CD4-positive, CD25-positive, alpha-beta regulatory T cell (primary cell): ENCODE measurements around the gene MECP2. TPM values are rescaled to one million over a fixed set of nuclear protein-coding genes. Genes with fewer than 3 reads are reported as not detected.
"Not testable (repeated sequence)": the region's sequence is repeated elsewhere in the genome, so short reads cannot be mapped to it uniquely, and the experiment has no call there.

ENCODE experiments used
- ATAC-seq, 2 donors: fragments of 150-1000 bp; cut with Tn5 transposase; one replicate each; pipeline ENCODE4 v1.10.0; 2021; ENCODE audit warnings: low read depth in 2 of 2, moderate number of reproducible peaks in 2 of 2, moderate library complexity in 1 of 2
- DNase-seq, 3 donors: peaks; one replicate each; pipeline versions ENCODE4 v3.0.0 to v3.0.0-alpha.2; 2012 to 2022; ENCODE audit warnings: mixed read lengths in 1 of 3
- H3K27ac ChIP-seq: one replicate; pipeline ENCODE4 v1.7.0; 2013; ENCODE audit warnings: mild to moderate bottlenecking, low read length; ENCODE audit not compliant: insufficient read depth, poor library complexity, severe bottlenecking
- H3K27me3 ChIP-seq: one replicate; pipeline ENCODE4 v1.7.0; 2013; ENCODE audit warnings: low read length; ENCODE audit not compliant: control insufficient read depth, insufficient read depth
- H3K36me3 ChIP-seq: one replicate; pipeline ENCODE4 v1.7.0; 2013; ENCODE audit warnings: mild to moderate bottlenecking, low read length, moderate library complexity; ENCODE audit not compliant: control insufficient read depth, insufficient read depth
- H3K4me1 ChIP-seq: 2 replicates; pipeline ENCODE4 v1.7.0; 2013; ENCODE audit warnings: mild to moderate bottlenecking, low read length; ENCODE audit not compliant: insufficient read depth, control insufficient read depth, poor library complexity, severe bottlenecking
- H3K4me3 ChIP-seq: one replicate; pipeline ENCODE4 v1.7.0; 2013; ENCODE audit warnings: low read depth, mild to moderate bottlenecking, low read length, moderate library complexity
- H3K9me3 ChIP-seq, 2 experiments: 1 replicate in 1 of 2; 2 replicates in 1 of 2; pipeline ENCODE4 v1.7.0; 2013; ENCODE audit warnings: low read length in 2 of 2, mild to moderate bottlenecking in 1 of 2, moderate library complexity in 1 of 2; ENCODE audit not compliant: control insufficient read depth in 2 of 2
- H3K27ac Mint-ChIP-seq, 3 donors: one replicate each; pipeline ENCODE4 v1.8.0; 2020 to 2022; ENCODE audit warnings: mild to moderate bottlenecking in 3 of 3, mixed read lengths in 3 of 3, moderate library complexity in 2 of 3
- H3K27me3 Mint-ChIP-seq: one replicate; pipeline ENCODE4 v1.8.0; 2022; ENCODE audit warnings: mild to moderate bottlenecking, mixed read lengths
- H3K36me3 Mint-ChIP-seq: one replicate; pipeline ENCODE4 v1.8.0; 2020; ENCODE audit warnings: mixed read lengths
- H3K4me1 Mint-ChIP-seq, 4 donors: one replicate each; pipeline ENCODE4 v1.8.0; 2020 to 2022; ENCODE audit warnings: mixed read lengths in 4 of 4, mild to moderate bottlenecking in 1 of 4
- H3K4me3 Mint-ChIP-seq, 4 donors: one replicate each; pipeline ENCODE4 v1.8.0; 2020 to 2022; ENCODE audit warnings: mild to moderate bottlenecking in 4 of 4, mixed read lengths in 4 of 4, moderate library complexity in 3 of 4
- H3K9me3 Mint-ChIP-seq, 7 donors: one replicate each; pipeline ENCODE4 v1.8.0; 2020 to 2022; ENCODE audit warnings: mixed read lengths in 7 of 7, mild to moderate bottlenecking in 3 of 7, moderate library complexity in 2 of 7
- polyA plus RNA-seq, 4 donors: library from polyadenylated mRNA; unstranded; fragments of 300-500 nt; fragmentation: Illumina TruSeq; gene quantifications; one replicate each; pipeline ENCODE4 v1.2.3, GENCODE V29; 2021
- total RNA-seq: library from RNA; stranded (reverse); gene quantifications from one replicate; pipeline ENCODE4 v1.2.3, GENCODE V29; 2022

The MECP2 gene
- total and polyA plus RNA-seq, 5 donors from 2014 or later, result 13.3 to 180 (median 16.9) TPM

GRCh38 chrX:154008521-154008920 lies 89.0 kb downstream of the MECP2 start:
- DNase-seq (no peak), ATAC-seq (no peak)
- H3K36me3 Mint-ChIP-seq, result no peaks in the 10 kb centered on the region
- no peaks in the 10 kb centered on the region for H3K27me3 Mint-ChIP-seq
- no peak overlapping the region for H3K27ac ChIP-seq
- H3K9me3 ChIP-seq, result no peaks in the 10 kb centered on the region
- H3K4me1 Mint-ChIP-seq, result peaks cover 0 to 16% (median 2%) of the 10 kb centered on the region in 4 donors
- peaks cover 3% of the 10 kb centered on the region for H3K36me3 ChIP-seq
- H3K9me3 Mint-ChIP-seq, result no peaks in the 10 kb centered on the region
- H3K4me1 ChIP-seq, result peaks cover 3% of the 10 kb centered on the region
- no peak overlapping the region for H3K27ac Mint-ChIP-seq
- H3K4me3 Mint-ChIP-seq, result no peak overlapping the region
- no peaks in the 10 kb centered on the region for H3K27me3 ChIP-seq
- no peak overlapping the region for H3K4me3 ChIP-seq

DNA sequence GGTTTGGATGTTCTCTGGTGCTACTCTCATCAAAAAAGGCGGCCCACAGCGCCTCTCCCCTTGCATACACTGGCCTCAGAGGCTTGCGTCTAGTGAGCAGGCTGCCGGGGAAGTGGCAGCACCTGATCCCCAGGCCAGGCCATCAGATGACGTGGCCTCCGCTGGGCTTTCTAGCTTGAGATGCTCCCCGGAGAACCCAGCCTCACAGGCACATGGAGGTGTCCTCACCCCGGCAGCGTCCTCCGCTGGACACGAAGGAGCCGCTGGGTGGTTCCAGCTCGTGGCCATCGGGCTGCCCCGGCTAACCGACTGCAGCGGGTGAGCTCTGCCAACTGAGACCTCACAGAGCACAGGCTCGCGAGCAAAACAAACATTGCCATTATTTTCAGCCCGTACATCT lies 90.6 kb downstream of the MECP2 start:
- Mint-ChIP-seq H3K4me1 (peaks cover 0 to 19% (median 5%) of the 10 kb centered on the region in 4 donors), H3K9me3 (no peaks in the 10 kb centered on the region), H3K27ac (no peak overlapping the region), H3K36me3 (no peaks in the 10 kb centered on the region), H3K27me3 (no peaks in the 10 kb centered on the region), H3K4me3 (no peak overlapping the region)
- Histone ChIP-seq H3K27ac (no peak overlapping the region), H3K9me3 (no peaks in the 10 kb centered on the region), H3K27me3 (no peaks in the 10 kb centered on the region), H3K4me1 (peaks cover 5% of the 10 kb centered on the region), H3K4me3 (no peak overlapping the region), H3K36me3 (peaks cover 3% of the 10 kb centered on the region)
- no peak for DNase-seq
- no peak for ATAC-seq

GRCh38 chrX:154004315-154004714 lies 93.2 kb downstream of the MECP2 start:
- Mint-ChIP-seq H3K27me3 (no peaks in the 10 kb centered on the region), H3K9me3 (no peaks in the 10 kb centered on the region), H3K4me1 (peaks cover 0 to 19% (median 9%) of the 10 kb centered on the region in 4 donors), H3K36me3 (no peaks in the 10 kb centered on the region), H3K4me3 (no peak overlapping the region), H3K27ac (no peak overlapping the region)
- Histone ChIP-seq H3K36me3 (no peaks in the 10 kb centered on the region), H3K9me3 (no peaks in the 10 kb centered on the region), H3K27ac (no peak overlapping the region), H3K27me3 (no peaks in the 10 kb centered on the region), H3K4me3 (no peak overlapping the region), H3K4me1 (peaks cover 10% of the 10 kb centered on the region)
- ATAC-seq (no peak), DNase-seq (no peak)

DNA sequence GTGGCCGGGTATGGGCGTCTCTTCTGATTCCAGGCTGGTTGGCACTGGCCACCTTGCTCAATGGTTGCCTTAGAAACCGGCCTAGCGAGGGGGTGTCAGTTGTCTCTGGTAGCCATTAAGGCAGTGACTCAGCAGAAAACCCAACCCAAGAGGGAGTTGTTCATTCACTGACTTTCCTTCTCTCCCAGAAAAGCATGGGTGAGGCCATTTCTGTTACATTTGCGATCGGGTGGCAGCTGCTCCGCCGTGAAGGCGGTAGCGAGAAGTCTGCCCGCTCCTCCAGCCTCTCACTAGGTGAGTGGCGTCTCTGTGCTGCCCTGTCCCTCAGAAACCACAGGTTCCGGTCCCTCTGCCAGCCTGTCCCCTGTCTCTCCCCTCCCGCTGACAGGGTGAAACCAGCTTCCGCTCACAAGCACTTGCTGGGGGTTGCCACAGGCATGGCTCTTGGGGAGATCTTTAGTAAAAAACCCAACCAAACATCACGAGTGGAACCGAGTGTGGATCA lies 95.2 kb downstream of the MECP2 start:
- ATAC-seq (peak; percentile 87 to 89), DNase-seq (peak; percentile 32 to 88 (median 44))
- Mint-ChIP-seq H3K27me3 (no peaks in the 10 kb centered on the region), H3K36me3 (no peaks in the 10 kb centered on the region), H3K4me3 (peak overlapping the region; percentile 56 to 84 (median 82)), H3K27ac (peak overlapping the region; percentile 10 to 89 (median 85)), H3K4me1 (peaks cover 0 to 13% (median 9%) of the 10 kb centered on the region in 4 donors), H3K9me3 (no peaks in the 10 kb centered on the region)
- peak overlapping the region; percentile 61 for H3K27ac ChIP-seq
- H3K4me3 ChIP-seq, result peak overlapping the region; percentile 64
- no peaks in the 10 kb centered on the region for H3K27me3 ChIP-seq
- H3K36me3 ChIP-seq, result no peaks in the 10 kb centered on the region
- no peaks in the 10 kb centered on the region for H3K9me3 ChIP-seq
- peaks cover 10% of the 10 kb centered on the region for H3K4me1 ChIP-seq

DNA sequence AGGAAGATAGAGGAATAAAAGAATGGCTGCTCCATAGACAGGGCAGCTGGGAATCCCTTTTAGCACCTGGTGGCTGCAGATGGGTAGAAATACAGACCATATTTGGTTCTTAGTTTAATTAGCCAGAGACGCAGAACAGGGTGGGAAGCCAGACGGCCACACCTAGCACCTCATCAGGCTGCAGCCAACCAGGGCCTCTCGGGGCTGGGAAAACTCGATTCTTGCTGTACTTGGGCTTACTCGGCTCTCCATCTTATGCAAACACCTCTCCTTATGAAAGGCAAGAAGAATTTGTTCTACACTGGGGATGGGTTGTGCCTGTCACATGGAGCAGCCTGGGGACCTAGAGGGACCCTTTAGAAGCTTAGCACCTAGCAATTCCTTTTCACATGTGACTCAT lies 97.5 kb downstream of the MECP2 start:
- Mint-ChIP-seq H3K4me1 (peaks cover 0 to 13% (median 9%) of the 10 kb centered on the region in 4 donors), H3K27ac (no peak overlapping the region), H3K27me3 (no peaks in the 10 kb centered on the region), H3K9me3 (no peaks in the 10 kb centered on the region), H3K4me3 (no peak overlapping the region), H3K36me3 (no peaks in the 10 kb centered on the region)
- ATAC-seq (no peak), DNase-seq (no peak)
- no peaks in the 10 kb centered on the region for H3K9me3 ChIP-seq
- no peaks in the 10 kb centered on the region for H3K36me3 ChIP-seq
- H3K27ac ChIP-seq, result no peak overlapping the region
- no peaks in the 10 kb centered on the region for H3K27me3 ChIP-seq
- H3K4me1 ChIP-seq, result peaks cover 10% of the 10 kb centered on the region
- H3K4me3 ChIP-seq, result no peak overlapping the region

DNA sequence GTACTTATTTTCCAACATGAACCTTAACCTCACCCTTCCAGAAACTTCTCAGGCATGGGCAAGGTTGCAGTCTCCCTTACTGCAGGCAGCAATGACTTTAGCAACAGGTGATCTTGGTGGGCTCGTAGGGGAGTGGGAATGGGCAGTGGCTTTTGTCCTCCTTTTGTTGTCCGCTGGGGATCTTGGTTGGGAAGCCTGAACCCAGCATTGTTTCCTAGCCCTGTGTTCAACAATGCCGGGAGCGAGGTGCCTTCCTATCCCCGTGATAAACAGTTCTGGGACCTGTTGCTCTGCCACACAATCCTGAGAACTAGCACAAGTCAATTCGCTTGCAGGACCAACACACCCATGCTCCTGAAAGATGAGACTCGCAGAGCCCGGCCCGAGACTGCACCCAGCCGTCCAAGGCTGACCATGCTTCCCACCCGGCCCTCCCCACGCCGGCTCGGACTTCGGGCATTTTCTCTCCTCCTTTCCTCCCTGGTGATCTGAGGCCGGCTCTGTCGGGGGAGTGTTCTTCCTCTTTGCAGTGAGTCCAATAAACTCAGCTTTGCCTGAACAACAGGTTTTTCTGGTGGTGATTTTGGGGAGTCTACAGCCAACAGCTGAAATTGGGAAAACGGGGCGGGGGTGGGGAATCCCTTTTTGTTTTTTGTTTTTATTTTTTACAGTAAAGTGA lies 98.0 kb downstream of the MECP2 start:
- Mint-ChIP-seq H3K9me3 (no peaks in the 10 kb centered on the region), H3K27ac (no peak overlapping the region), H3K27me3 (no peaks in the 10 kb centered on the region), H3K4me3 (no peak overlapping the region), H3K36me3 (no peaks in the 10 kb centered on the region), H3K4me1 (peaks cover 0 to 13% (median 8%) of the 10 kb centered on the region in 4 donors)
- H3K27me3 ChIP-seq, result no peaks in the 10 kb centered on the region
- DNase-seq (no peak), ATAC-seq (no peak)
- H3K36me3 ChIP-seq, result no peaks in the 10 kb centered on the region
- H3K4me1 ChIP-seq, result peaks cover 10% of the 10 kb centered on the region
- H3K27ac ChIP-seq, result no peak overlapping the region
- no peak overlapping the region for H3K4me3 ChIP-seq
- H3K9me3 ChIP-seq, result no peaks in the 10 kb centered on the region

- H3K27ac Mint-ChIP-seq, result no peak overlapping the region
- no peaks in the 10 kb centered on the region for H3K36me3 ChIP-seq
- DNase-seq (no peak), ATAC-seq (no peak)
- peaks cover 0 to 2% (median 0%) of the 10 kb centered on the region in 4 donors for H3K4me1 Mint-ChIP-seq
- H3K27ac ChIP-seq, result no peak overlapping the region
- H3K9me3 Mint-ChIP-seq, result no peaks in the 10 kb centered on the region
- no peaks in the 10 kb centered on the region for H3K9me3 ChIP-seq
- H3K4me3 ChIP-seq, result no peak overlapping the region
- H3K27me3 ChIP-seq, result no peaks in the 10 kb centered on the region
- no peaks in the 10 kb centered on the region for H3K4me1 ChIP-seq
- H3K27me3 Mint-ChIP-seq, result no peaks in the 10 kb centered on the region
- no peak overlapping the region for H3K4me3 Mint-ChIP-seq
- H3K36me3 Mint-ChIP-seq, result no peaks in the 10 kb centered on the region
Observed at GRCh38 chrX:153995504-153995903, 102.0 kb downstream of the MECP2 start.

DNA sequence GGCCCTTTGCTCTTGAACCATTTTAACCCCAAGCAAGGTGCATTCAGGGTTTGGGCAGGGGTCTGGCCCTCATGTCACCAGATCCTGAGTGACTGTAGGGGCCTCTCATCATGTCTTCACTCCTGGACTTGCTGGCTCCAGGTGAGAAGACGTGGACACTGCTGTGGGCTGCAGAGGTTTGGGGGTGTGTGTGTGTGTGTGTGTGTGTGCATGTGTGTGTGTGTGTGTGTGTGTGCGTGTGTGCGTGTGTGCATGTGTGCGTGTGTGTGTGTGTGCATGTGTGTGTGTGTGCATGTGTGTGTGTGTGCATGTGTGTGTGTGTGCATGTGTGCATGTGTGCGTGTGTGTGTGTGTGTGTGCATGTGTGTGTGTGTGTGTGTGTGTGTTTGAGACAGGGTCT lies 103.1 kb downstream of the MECP2 start:
- H3K4me3 Mint-ChIP-seq, H3K36me3 Mint-ChIP-seq, ATAC-seq, H3K4me1 ChIP-seq, DNase-seq, H3K27ac ChIP-seq, H3K9me3 Mint-ChIP-seq, H3K9me3 ChIP-seq, H3K4me1 Mint-ChIP-seq, H3K36me3 ChIP-seq, H3K27ac Mint-ChIP-seq, H3K27me3 Mint-ChIP-seq, H3K27me3 ChIP-seq, H3K4me3 ChIP-seq: not testable (repeated sequence)
